HG02943 (cell line): ENCODE results near the gene CCNG1.
"Not testable (repeated sequence)": the region's sequence is repeated elsewhere in the genome, so short reads cannot be mapped to it uniquely, and the experiment has no call there.

ENCODE experiments used
- ATAC-seq: cut with Tn5 transposase; IDR thresholded peaks from one replicate; pipeline ENCODE4 v1.9.1; 2021; ENCODE audit warnings: mild to moderate bottlenecking, low read depth, moderate library complexity; ENCODE audit not compliant: unreplicated experiment

CCNG1 gene

GRCh38 chr5:163440954-163441353 lies 3.6 kb downstream of the CCNG1 start:
- no peak for ATAC-seq

DNA sequence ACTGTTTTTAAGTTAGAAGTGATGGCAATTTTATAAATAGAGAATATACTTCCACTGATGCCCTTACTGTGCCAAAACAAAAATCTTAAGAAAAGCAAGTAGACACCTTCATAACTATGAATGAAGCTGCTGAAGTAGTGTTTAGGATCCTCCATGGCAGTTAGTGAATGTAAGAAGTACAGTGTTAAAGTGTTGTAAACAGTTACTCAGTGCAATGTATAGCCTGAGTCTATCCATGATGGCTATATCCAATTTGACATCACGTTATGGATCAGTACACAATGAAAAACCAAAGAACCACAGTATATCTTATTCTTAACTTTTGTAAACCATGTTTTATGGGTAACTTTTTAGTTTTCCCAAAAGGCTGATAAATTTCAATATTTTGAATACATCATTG lies 7.1 kb downstream of the CCNG1 start:
- no peak for ATAC-seq

DNA sequence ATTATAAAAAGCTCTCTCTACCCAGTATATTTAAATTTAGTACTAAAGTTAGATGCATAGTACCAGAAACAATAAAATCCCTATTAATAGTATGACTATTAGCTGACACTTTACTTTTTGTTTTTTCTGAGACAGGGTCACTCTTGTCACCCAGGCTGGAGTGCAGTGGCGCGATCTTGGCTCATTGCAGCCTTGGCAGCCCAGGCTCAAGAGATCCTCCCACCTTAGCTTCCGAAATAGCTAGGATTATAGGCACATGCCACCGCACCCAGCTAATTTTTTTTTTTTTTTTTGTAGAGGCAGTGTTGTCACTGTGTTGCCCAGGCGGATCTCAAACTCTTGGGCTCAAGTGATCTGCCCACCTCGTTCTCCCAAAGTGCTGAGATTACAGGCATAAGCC lies 8.0 kb downstream of the CCNG1 start:
- no peak for ATAC-seq

DNA sequence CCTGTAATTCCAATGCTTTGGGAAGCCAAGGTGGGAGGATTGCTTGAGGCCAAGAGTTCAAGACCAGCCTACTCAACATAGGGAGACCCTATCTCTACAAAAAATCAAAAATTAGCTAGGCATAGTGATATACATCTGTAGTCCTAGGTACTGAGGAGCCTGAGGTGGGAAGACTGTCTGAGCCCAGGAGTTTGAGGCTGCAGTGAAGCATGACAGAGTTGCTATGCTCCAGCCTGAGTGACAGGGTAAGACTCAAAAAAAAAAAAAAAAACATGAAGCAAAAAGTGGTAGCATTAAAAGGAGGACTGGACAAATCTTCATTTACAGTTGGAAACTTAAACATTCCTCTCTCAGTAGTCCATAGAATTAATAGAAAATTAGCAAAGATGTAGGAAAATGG lies 9.8 kb downstream of the CCNG1 start:
- ATAC-seq: no peak

GRCh38 chr5:163447875-163448274 lies 10.5 kb downstream of the CCNG1 start:
- no peak for ATAC-seq

GRCh38 chr5:163448491-163448890 lies 11.1 kb downstream of the CCNG1 start:
- no peak for ATAC-seq

DNA sequence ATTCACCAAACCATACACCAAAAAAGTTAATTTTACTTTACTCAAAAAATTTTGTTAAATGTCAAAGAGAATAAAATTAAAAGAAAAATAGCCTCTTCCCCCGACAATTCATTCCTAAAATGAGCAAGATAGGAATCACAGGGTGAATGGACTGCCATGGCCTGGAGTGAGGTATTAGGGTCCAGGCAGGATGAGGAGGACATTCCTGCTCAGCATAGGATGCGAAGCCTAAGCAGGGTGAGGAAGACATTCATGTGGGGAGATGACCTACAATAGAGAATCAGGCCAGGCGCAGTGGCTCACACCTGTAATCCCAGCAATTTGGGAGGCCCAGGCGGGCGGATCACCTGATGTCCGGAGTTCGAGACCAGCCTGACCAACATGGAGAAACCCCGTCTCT lies 14.1 kb downstream of the CCNG1 start:
- ATAC-seq: no peak

DNA sequence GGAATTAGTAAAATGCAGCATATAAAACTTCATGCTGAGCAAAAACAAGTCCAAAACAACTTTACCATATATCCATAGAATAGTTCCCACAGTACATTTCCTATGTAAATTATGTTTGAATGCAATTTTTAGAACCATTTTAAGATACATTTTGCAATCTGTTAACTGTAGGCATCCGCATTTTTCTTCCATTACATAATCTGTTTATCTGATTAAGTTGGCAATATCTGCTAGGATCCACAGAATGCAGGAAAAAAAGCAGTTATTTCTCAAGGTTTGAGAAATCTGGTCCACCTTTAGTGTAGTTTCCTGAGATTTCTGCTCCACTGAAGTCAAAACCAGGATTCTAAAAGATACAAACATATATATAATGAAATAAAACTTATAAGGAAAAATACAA lies 16.3 kb downstream of the CCNG1 start:
- ATAC-seq: no peak

DNA sequence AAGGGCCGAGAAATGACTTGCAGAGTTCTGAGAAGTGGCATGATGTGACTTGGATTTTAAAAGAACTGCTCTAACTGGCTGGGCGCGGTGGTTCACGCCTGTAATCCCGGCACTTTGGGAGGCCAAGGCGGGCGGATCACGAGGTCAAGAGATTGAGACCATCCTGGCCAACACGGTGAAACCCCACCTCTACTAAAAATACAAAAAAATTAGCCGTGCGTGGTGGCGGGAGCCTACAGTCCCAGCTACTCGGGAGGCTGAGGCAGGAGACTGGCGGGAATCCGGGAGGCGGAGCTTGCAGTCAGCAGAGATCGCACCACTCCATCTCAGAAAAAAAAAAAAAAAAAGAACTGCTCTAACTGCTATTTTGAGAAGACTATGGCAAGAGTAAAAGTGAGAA lies 18.0 kb downstream of the CCNG1 start:
- not testable (repeated sequence) for ATAC-seq

DNA sequence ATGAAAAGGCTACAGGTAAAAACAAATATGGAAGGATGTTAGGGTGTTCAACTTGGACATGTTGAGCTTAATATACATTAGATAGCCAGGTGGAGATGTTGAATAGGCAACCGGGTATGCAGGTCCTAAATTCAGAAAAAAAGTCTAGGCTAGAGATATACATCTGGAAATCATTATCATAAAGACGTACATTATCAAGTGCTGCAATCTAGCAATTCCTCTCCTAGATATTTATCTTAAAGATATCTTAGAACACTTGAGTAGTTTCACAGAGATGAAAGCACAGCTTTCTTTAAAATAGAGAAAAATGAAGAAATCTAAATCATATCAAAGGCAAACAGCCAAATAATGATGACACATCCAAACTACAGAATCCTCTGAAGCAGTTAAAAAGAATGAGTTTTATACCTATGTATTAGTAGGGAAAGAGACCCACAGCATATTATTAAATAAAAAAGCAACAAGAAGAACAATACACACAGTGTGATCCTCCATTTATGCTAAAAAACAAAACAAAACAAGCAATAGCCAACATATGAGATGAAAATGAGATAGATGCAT lies 18.7 kb downstream of the CCNG1 start:
- ATAC-seq: no peak

GRCh38 chr5:163456840-163457239 lies 19.4 kb downstream of the CCNG1 start:
- no peak for ATAC-seq

DNA sequence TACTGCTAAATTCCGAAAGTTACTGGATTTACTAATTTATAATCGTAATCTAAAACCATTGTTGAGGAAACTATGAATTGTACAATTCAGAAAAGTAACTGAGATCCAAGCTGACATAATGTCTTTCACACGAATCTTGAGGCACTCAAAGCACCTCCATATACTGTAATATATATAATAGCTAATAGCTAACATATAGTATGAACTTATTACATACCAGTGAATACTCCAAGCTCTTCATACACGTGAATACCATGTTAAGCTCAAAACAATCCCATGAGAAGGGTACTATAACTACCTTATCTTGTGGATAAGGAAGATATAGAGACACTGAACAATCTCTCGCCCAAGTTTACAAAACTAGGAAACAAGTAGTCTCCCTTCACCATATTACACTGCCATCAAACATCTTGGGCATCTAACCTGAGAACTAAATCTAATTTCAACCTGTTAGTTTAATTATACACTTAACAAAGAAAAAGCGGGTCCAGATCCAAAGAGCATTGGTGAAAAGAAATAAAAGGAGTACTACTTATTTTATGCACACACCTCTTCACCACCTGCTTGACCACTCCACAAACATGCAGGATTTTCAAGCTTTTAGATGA lies 21.5 kb downstream of the CCNG1 start:
- no peak for ATAC-seq

GRCh38 chr5:163459462-163459818 lies 22.0 kb downstream of the CCNG1 start:
- peak; percentile 26 for ATAC-seq

GRCh38 chr5:163459819-163460561 lies 22.6 kb downstream of the CCNG1 start, which contains the start of gene NUDCD2:
Gene NUDCD2, minus strand, starts transcription at chr5:163460102. Its CDS starts 52 bp downstream, at chr5:163460050.
- peak; percentile 80 for ATAC-seq

DNA sequence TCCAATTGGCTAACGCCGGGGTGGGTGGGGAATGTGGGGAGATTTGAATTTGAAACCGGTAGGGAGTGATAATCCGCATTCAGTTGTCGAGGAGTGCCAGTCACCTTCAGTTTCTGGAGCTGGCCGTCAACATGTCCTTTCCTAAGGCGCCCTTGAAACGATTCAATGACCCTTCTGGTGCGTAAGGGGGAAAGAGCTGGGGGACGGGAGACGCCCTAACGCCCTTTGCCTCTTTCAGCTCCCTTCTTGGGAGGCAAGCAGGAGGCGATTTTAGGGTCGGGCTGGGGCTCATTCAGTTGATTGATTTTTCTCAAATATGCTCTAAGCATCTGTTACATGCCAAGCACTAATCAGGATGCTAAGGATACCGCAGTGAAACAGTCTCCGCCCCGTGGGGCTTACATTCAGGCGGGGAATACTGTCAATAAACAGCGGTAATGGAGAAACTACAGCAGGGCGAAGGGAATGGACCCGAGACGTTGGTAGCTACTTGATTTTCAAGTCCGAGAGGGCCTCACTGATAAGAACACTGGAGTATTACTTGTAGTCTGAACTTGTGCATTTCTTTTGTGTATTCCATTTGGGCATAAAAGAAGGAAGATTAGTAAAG lies 23.3 kb downstream of the CCNG1 start, which contains the start of gene HMMR:
TSS of gene HMMR (plus strand) at position 71 of the 610 bp plus-strand sequence. CDS start at position 132, 61 bp downstream.
- ATAC-seq: no peak

GRCh38 chr5:163463063-163463435 lies 25.7 kb downstream of the CCNG1 start:
- ATAC-seq: no peak

DNA sequence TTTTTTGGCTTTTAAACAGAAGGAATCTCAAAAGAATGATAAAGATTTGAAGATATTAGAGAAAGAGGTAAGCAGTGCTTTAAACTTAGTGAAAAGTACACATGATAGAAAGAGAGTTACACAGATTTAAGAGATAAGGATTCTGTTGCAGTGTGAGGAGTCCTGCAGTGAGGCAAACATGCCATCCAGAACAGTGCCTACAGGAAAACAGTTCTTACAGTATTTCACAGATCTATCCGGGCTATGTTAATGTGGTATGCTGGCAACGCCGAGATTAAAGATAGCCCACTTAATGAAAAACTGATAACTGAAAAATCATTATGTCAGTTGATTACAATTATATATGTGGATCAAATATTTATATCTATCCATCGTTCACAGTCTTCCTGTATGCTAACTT lies 30.3 kb downstream of the CCNG1 start:
- ATAC-seq: no peak

DNA sequence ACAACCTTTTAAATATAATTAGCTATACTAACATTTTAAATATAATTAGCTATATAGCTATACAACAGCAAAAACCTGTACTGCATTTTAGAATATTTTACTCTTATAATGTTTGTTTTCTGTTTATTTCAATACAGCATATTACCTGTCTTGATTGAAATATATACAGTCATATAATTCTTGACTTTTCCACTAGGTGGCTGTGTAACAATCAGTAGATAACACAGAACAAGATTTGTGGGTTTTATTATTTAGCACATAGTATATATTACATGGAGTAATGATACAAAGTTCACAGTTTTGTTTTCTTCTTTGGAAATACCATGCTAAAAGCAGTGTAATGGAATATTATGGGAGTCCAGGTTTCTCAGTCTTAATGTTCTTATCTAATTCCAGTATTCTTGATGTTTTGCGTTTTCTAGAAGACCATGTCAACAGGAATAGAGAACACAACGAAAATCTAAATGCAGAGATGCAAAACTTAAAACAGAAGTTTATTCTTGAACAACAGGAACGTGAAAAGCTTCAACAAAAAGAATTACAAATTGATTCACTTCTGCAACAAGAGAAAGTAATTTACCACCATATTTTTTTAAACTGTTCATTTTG lies 36.3 kb downstream of the CCNG1 start:
- no peak for ATAC-seq

- no peak for ATAC-seq
Observed at GRCh38 chr5:163475411-163475810, 38.0 kb downstream of the CCNG1 start.

- ATAC-seq: no peak
Observed at GRCh38 chr5:163478126-163478981, 41.0 kb downstream of the CCNG1 start.
